Type B pancreatic cell (in vitro differentiated cells): Measurements from ENCODE around the gene CENPP. TPM values are rescaled to one million over a fixed set of nuclear protein-coding genes. Genes with fewer than 3 reads are reported as not detected.
"Not testable (repeated sequence)": the region's sequence is repeated elsewhere in the genome, so short reads cannot be mapped to it uniquely, and the experiment has no call there.

Source experiments
- DNase-seq: peaks from one replicate; pipeline ENCODE4 v3.0.0; 2021; ENCODE audit warnings: mixed read lengths; ENCODE audit not compliant: unreplicated experiment; ENCODE audit errors: extremely low spot score
- H3K27ac Mint-ChIP-seq: 2 replicates; pipeline ENCODE4 v1.8.0; 2021; ENCODE audit warnings: mild to moderate bottlenecking, mixed read lengths
- H3K27me3 Mint-ChIP-seq: 2 replicates; pipeline ENCODE4 v1.8.0; 2021; ENCODE audit warnings: mixed read lengths
- H3K36me3 Mint-ChIP-seq: 2 replicates; pipeline ENCODE4 v1.8.0; 2021; ENCODE audit warnings: mixed read lengths
- H3K4me1 Mint-ChIP-seq: one replicate; pipeline ENCODE4 v1.8.0; 2021; ENCODE audit warnings: mixed read lengths; ENCODE audit not compliant: unreplicated experiment
- H3K4me3 Mint-ChIP-seq: 2 replicates; pipeline ENCODE4 v1.8.0; 2021; ENCODE audit warnings: mild to moderate bottlenecking, mixed read lengths
- H3K9me3 Mint-ChIP-seq: 2 replicates; pipeline ENCODE4 v1.8.0; 2021; ENCODE audit warnings: mixed read lengths
- CTCF ChIP-seq: fragments of 200-600 bp; sonication (generic); conservative IDR thresholded peaks from 2 replicates; pipeline ENCODE4 v1.5.0; 2021; ENCODE audit warnings: antibody characterized with exemption, mild to moderate bottlenecking
- total RNA-seq: library from RNA; stranded (reverse); gene quantifications from 2 replicates; pipeline ENCODE4 v1.2.1, GENCODE V29; 2021; ENCODE audit warnings: low replicate concordance

CENPP gene
- total RNA-seq, 1 donor from 2014 or later = 7.6 TPM

- Mint-ChIP-seq H3K4me3 (no peak overlapping the region), H3K36me3 (peaks cover 15% of the 10 kb centered on the region), H3K9me3 (no peaks in the 10 kb centered on the region), H3K27ac (no peak overlapping the region), H3K27me3 (no peaks in the 10 kb centered on the region), H3K4me1 (no peaks in the 10 kb centered on the region)
- no peak for DNase-seq
- no peak for TF ChIP-seq CTCF
Measured at GRCh38 chr9:92617195-92617813, 291.6 kb downstream of the CENPP start.

GRCh38 chr9:92617951-92618510 is 292.3 kb downstream of the CENPP start:
- H3K27ac Mint-ChIP-seq = no peak overlapping the region
- peaks cover 14% of the 10 kb centered on the region for H3K36me3 Mint-ChIP-seq
- no peak overlapping the region for H3K4me3 Mint-ChIP-seq
- no peak for DNase-seq
- H3K9me3 Mint-ChIP-seq = no peaks in the 10 kb centered on the region
- H3K27me3 Mint-ChIP-seq = no peaks in the 10 kb centered on the region
- no peak for TF ChIP-seq CTCF
- H3K4me1 Mint-ChIP-seq = no peaks in the 10 kb centered on the region

GRCh38 chr9:92618633-92619225 is 293.0 kb downstream of the CENPP start:
- DNase-seq = peak; percentile 15
- H3K36me3 Mint-ChIP-seq = peaks cover 15% of the 10 kb centered on the region

GRCh38 chr9:92619601-92620300 is 294.0 kb downstream of the CENPP start:
- Mint-ChIP-seq H3K27me3 (no peaks in the 10 kb centered on the region), H3K36me3 (peaks cover 19% of the 10 kb centered on the region), H3K4me1 (no peaks in the 10 kb centered on the region), H3K4me3 (no peak overlapping the region), H3K27ac (no peak overlapping the region), H3K9me3 (no peaks in the 10 kb centered on the region)
- peak; percentile 55 for DNase-seq
- TF ChIP-seq CTCF = no peak

More at GRCh38 chr9:92618633-92619225, 293.0 kb downstream of the CENPP start:
- no peaks in the 10 kb centered on the region for H3K9me3 Mint-ChIP-seq
- H3K27me3 Mint-ChIP-seq = no peaks in the 10 kb centered on the region
- no peak overlapping the region for H3K4me3 Mint-ChIP-seq
- TF ChIP-seq CTCF = no peak
- no peak overlapping the region for H3K27ac Mint-ChIP-seq
- no peaks in the 10 kb centered on the region for H3K4me1 Mint-ChIP-seq

- no peak for TF ChIP-seq CTCF
- Mint-ChIP-seq H3K36me3 (peaks cover 15% of the 10 kb centered on the region), H3K4me1 (no peaks in the 10 kb centered on the region), H3K27ac (no peak overlapping the region), H3K27me3 (no peaks in the 10 kb centered on the region), H3K9me3 (no peaks in the 10 kb centered on the region), H3K4me3 (no peak overlapping the region)
- DNase-seq = no peak
Measured at GRCh38 chr9:92620845-92621244, 295.1 kb downstream of the CENPP start.

- not testable (repeated sequence) for H3K4me3 Mint-ChIP-seq, DNase-seq, H3K27ac Mint-ChIP-seq, H3K4me1 Mint-ChIP-seq, H3K27me3 Mint-ChIP-seq, H3K9me3 Mint-ChIP-seq
- peaks cover 29% of the 10 kb centered on the region for H3K36me3 Mint-ChIP-seq
Measured at GRCh38 chr9:92623936-92624335, 298.2 kb downstream of the CENPP start.
